Gastroesophageal sphincter (tissue), 3 donors: Measurements from ENCODE around the gene TNFAIP8.

Source experiments
- POLR2A ChIP-seq, 2 donors: fragments of 450-650 bp; IDR thresholded peaks; one replicate each; pipeline ENCODE4 v1.6.1; 2017; ENCODE audit warnings: antibody characterized with exemption in 2 of 2, mild to moderate bottlenecking in 2 of 2, moderate library complexity in 1 of 2
- TF ChIP-seq, protein P1 (sequence below), 4 experiments: fragments of 200-600 bp in 2 of 4; fragments of 450-650 bp in 2 of 4; sonication (generic) in 1 of 4; IDR thresholded peaks; one replicate each; pipeline ENCODE4 v1.5.1; 2017 to 2019; ENCODE audit warnings: antibody characterized with exemption in 4 of 4, mild to moderate bottlenecking in 2 of 4, moderate library complexity in 2 of 4

- TF ChIP-seq POLR2A (IDR thresholded peaks at IDR 0.05) = no peak
- TF ChIP-seq, protein P1, sequence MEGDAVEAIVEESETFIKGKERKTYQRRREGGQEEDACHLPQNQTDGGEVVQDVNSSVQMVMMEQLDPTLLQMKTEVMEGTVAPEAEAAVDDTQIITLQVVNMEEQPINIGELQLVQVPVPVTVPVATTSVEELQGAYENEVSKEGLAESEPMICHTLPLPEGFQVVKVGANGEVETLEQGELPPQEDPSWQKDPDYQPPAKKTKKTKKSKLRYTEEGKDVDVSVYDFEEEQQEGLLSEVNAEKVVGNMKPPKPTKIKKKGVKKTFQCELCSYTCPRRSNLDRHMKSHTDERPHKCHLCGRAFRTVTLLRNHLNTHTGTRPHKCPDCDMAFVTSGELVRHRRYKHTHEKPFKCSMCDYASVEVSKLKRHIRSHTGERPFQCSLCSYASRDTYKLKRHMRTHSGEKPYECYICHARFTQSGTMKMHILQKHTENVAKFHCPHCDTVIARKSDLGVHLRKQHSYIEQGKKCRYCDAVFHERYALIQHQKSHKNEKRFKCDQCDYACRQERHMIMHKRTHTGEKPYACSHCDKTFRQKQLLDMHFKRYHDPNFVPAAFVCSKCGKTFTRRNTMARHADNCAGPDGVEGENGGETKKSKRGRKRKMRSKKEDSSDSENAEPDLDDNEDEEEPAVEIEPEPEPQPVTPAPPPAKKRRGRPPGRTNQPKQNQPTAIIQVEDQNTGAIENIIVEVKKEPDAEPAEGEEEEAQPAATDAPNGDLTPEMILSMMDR (IDR thresholded peaks at IDR 0.05) = no peak
Observed at GRCh38 chr5:119377066-119377465, 21.2 kb downstream of the TNFAIP8 start.
